Measurements from ENCODE around the gene CXCL9.
"Not testable (repeated sequence)": the region's sequence is repeated elsewhere in the genome, so short reads cannot be mapped to it uniquely, and the experiment has no call there.

CXCL9 gene

GRCh38 chr4:76053730-76054129 is 46.4 kb upstream of the CXCL9 start (continued):
- TF ChIP-seq ZBTB10 (tag by site-specific recombination; IDR thresholded peaks at IDR 0.05) (no peak), ZNF248 (tag by site-specific recombination; IDR thresholded peaks at IDR 0.05) (no peak)

GRCh38 chr4:76050560-76051050 is 43.3 kb upstream of the CXCL9 start:
- H3K4me3 ChIP-seq (ENCODE audit: low read depth, low read length); H3K4me1 ChIP-seq (ENCODE audit: control insufficient read depth, insufficient read depth, low read length); H3K27ac ChIP-seq (ENCODE audit: extremely low read depth, low read depth, low read length); CTCF ChIA-PET; H3K9me3 ChIP-seq (ENCODE audit: control insufficient read depth, insufficient read depth, low read depth, low read length); H3K36me3 ChIP-seq (ENCODE audit: control insufficient read depth in 2 of 2, insufficient read depth in 1 of 2, low read length in 2 of 2); POLR2A ChIA-PET: not testable (repeated sequence)

- H3K36me3 ChIP-seq (ENCODE audit: control insufficient read depth in 2 of 2, insufficient read depth in 1 of 2, low read length in 2 of 2); H3K9me3 ChIP-seq (ENCODE audit: control insufficient read depth, insufficient read depth, low read depth, low read length); H3K4me1 ChIP-seq (ENCODE audit: control insufficient read depth, insufficient read depth, low read length); CTCF ChIA-PET; H3K4me3 ChIP-seq (ENCODE audit: low read depth, low read length); POLR2A ChIA-PET; H3K27ac ChIP-seq (ENCODE audit: extremely low read depth, low read depth, low read length): not testable (repeated sequence)
Observed at GRCh38 chr4:76049860-76050416, 42.6 kb upstream of the CXCL9 start.

- H3K27ac ChIP-seq (ENCODE audit: extremely low read depth, low read depth, low read length); H3K4me1 ChIP-seq (ENCODE audit: control insufficient read depth, insufficient read depth, low read length); H3K9me3 ChIP-seq (ENCODE audit: control insufficient read depth, insufficient read depth, low read depth, low read length); POLR2A ChIA-PET; CTCF ChIA-PET; H3K36me3 ChIP-seq (ENCODE audit: control insufficient read depth in 2 of 2, insufficient read depth in 1 of 2, low read length in 2 of 2); H3K4me3 ChIP-seq (ENCODE audit: low read depth, low read length): not testable (repeated sequence)
Observed at GRCh38 chr4:76044686-76045085, 37.4 kb upstream of the CXCL9 start.

- H3K36me3 ChIP-seq (ENCODE audit: control insufficient read depth in 2 of 2, insufficient read depth in 1 of 2, low read length in 2 of 2); H3K4me1 ChIP-seq (ENCODE audit: control insufficient read depth, insufficient read depth, low read length); H3K4me3 ChIP-seq (ENCODE audit: low read depth, low read length); POLR2A ChIA-PET; H3K9me3 ChIP-seq (ENCODE audit: control insufficient read depth, insufficient read depth, low read depth, low read length); H3K27ac ChIP-seq (ENCODE audit: extremely low read depth, low read depth, low read length): not testable (repeated sequence)
- CTCF ChIA-PET, result interaction anchor here (0.6 kb wide), 1 partner anchor 24 kb away, joined by 3 read pairs; no protein-coding TSS in a partner anchor
Observed at GRCh38 chr4:76043306-76043705, 36.0 kb upstream of the CXCL9 start.

- H3K4me1 ChIP-seq (ENCODE audit: control insufficient read depth, insufficient read depth, low read length); POLR2A ChIA-PET; CTCF ChIA-PET: not testable (repeated sequence)
Observed at GRCh38 chr4:76042241-76042998, 35.1 kb upstream of the CXCL9 start.

GRCh38 chr4:76036855-76037254 is 29.5 kb upstream of the CXCL9 start:
- Histone ChIP-seq H3K36me3 (ENCODE audit: control insufficient read depth in 2 of 2, insufficient read depth in 1 of 2, low read length in 2 of 2) (no peaks in the 10 kb centered on the region), H3K4me1 (ENCODE audit: control insufficient read depth, insufficient read depth, low read length) (no peaks in the 10 kb centered on the region), H3K27ac (ENCODE audit: extremely low read depth, low read depth, low read length) (no peak overlapping the region), H3K9me3 (ENCODE audit: control insufficient read depth, insufficient read depth, low read depth, low read length) (no peaks in the 10 kb centered on the region), H3K4me3 (ENCODE audit: low read depth, low read length) (no peak overlapping the region)
- ChIA-PET CTCF (interaction anchor here (0.6 to 2.0 kb wide), 2 partner anchors 32 to 41 kb away, joined by 4 to 5 read pairs; no protein-coding TSS in a partner anchor), POLR2A (interaction anchor here (0.7 kb wide), 1 partner anchor 111 kb away, joined by 3 read pairs; the partner anchor contains the start of gene NUP54)
- TF ChIP-seq ZNF391 (tag by site-specific recombination; IDR thresholded peaks at IDR 0.05; ENCODE audit: borderline replicate concordance, low read depth) (no peak), ZNF747 (tag by site-specific recombination; IDR thresholded peaks at IDR 0.05) (no peak), KLF1 (tag by site-specific recombination; IDR thresholded peaks at IDR 0.05) (no peak), ZNF530 (tag by site-specific recombination; IDR thresholded peaks at IDR 0.05; ENCODE audit: low read depth) (no peak), ZNF837 (tag by site-specific recombination; IDR thresholded peaks at IDR 0.05) (no peak), ZNF292 (tag by site-specific recombination; IDR thresholded peaks at IDR 0.05; ENCODE audit: borderline replicate concordance, low read depth) (no peak), ZNF311 (tag by site-specific recombination; IDR thresholded peaks at IDR 0.05; ENCODE audit: borderline replicate concordance) (no peak), ZNF658 (tag by site-specific recombination; IDR thresholded peaks at IDR 0.05) (no peak), ZNF664 (tag by site-specific recombination; IDR thresholded peaks at IDR 0.05) (no peak), REPIN1 (tag by site-specific recombination; IDR thresholded peaks at IDR 0.05; ENCODE audit: low read depth) (no peak), OVOL3 (tag by site-specific recombination; IDR thresholded peaks at IDR 0.05) (no peak)

More at GRCh38 chr4:76042241-76042998, 35.1 kb upstream of the CXCL9 start:
- not testable (repeated sequence) for H3K36me3 ChIP-seq (ENCODE audit: control insufficient read depth in 2 of 2, insufficient read depth in 1 of 2, low read length in 2 of 2); H3K27ac ChIP-seq (ENCODE audit: extremely low read depth, low read depth, low read length); H3K4me3 ChIP-seq (ENCODE audit: low read depth, low read length); H3K9me3 ChIP-seq (ENCODE audit: control insufficient read depth, insufficient read depth, low read depth, low read length)

Data from HEK293 (cell line).